ENCODE results near the gene STAU1.
"Not testable (repeated sequence)": the region's sequence is repeated elsewhere in the genome, so short reads cannot be mapped to it uniquely, and the experiment has no call there.

The STAU1 gene

GRCh38 chr20:49169547-49169946 lies 18.6 kb downstream of the STAU1 start:
- Histone ChIP-seq H3K27me3 (ENCODE audit: control insufficient read depth in 3 of 3, insufficient read depth in 3 of 3, low read depth in 1 of 3, low read length in 3 of 3) (no peaks in the 10 kb centered on the region), H3K23ac (ENCODE audit: low read depth, low read length, poor library complexity) (no peak overlapping the region), H3K9me3 (replicated peaks in 1 of 2; ENCODE audit: control insufficient read depth in 2 of 2, insufficient read depth in 1 of 2, low read depth in 1 of 2, low read length in 2 of 2) (no peaks in the 10 kb centered on the region), H2BK15ac (ENCODE audit: low read length) (no peak overlapping the region), H3K27ac (replicated peaks; ENCODE audit: low read length) (no peak overlapping the region), H3K9ac (ENCODE audit: low read depth, low read length, poor library complexity) (no peak overlapping the region), H3K36me3 (replicated peaks in 1 of 2; ENCODE audit: control insufficient read depth in 2 of 2, insufficient read depth in 2 of 2, low read length in 2 of 2) (peaks cover 5 to 54% of the 10 kb centered on the region in 2 donors), H2BK120ac (ENCODE audit: low read depth, low read length) (no peak overlapping the region), H3K4ac (ENCODE audit: low read length) (no peak overlapping the region), H3K18ac (ENCODE audit: low read length) (no peak overlapping the region), H2BK5ac (ENCODE audit: low read length) (no peak overlapping the region), H3K4me1 (ENCODE audit: control insufficient read depth in 2 of 2, insufficient read depth in 1 of 2, low read depth in 1 of 2, low read length in 2 of 2) (peaks cover 0 to 5% of the 10 kb centered on the region in 2 donors), H3K14ac (ENCODE audit: low read length) (no peak overlapping the region), H2BK12ac (ENCODE audit: low read length) (no peak overlapping the region), H3K79me1 (ENCODE audit: low read depth, low read length) (peaks cover 4% of the 10 kb centered on the region), H4K91ac (ENCODE audit: low read depth, low read length, poor library complexity) (no peak overlapping the region), H3K4me3 (ENCODE audit: low read length in 2 of 2) (no peak overlapping the region), H3K4me2 (ENCODE audit: insufficient read depth, low read length, poor library complexity, severe bottlenecking) (no peak overlapping the region), H4K8ac (ENCODE audit: low read depth, low read length) (no peak overlapping the region), H2AFZ (ENCODE audit: low read length) (no peak overlapping the region), H2AK5ac (ENCODE audit: low read depth, low read length) (no peak overlapping the region)
- no peak for DNase-seq (ENCODE audit: low spot score)
- WGBS, 2 donors (ENCODE audit: extremely low coverage in 2 of 2, insufficient read length in 2 of 2, insufficient replicate concordance in 1 of 2) = no CpG with 5 or more reads among the region's 2 CpGs

GRCh38 chr20:49168864-49169263 lies 19.3 kb downstream of the STAU1 start:
- H4K91ac ChIP-seq (ENCODE audit: low read depth, low read length, poor library complexity); H3K9me3 ChIP-seq (replicated peaks in 1 of 2; ENCODE audit: control insufficient read depth in 2 of 2, insufficient read depth in 1 of 2, low read depth in 1 of 2, low read length in 2 of 2); H4K8ac ChIP-seq (ENCODE audit: low read depth, low read length); H3K27me3 ChIP-seq (ENCODE audit: control insufficient read depth in 3 of 3, insufficient read depth in 3 of 3, low read depth in 1 of 3, low read length in 3 of 3); H2AFZ ChIP-seq (ENCODE audit: low read length); H3K4ac ChIP-seq (ENCODE audit: low read length); H3K9ac ChIP-seq (ENCODE audit: low read depth, low read length, poor library complexity); H2BK12ac ChIP-seq (ENCODE audit: low read length); DNase-seq (ENCODE audit: low spot score); H3K23ac ChIP-seq (ENCODE audit: low read depth, low read length, poor library complexity); H3K4me2 ChIP-seq (ENCODE audit: insufficient read depth, low read length, poor library complexity, severe bottlenecking); H2AK5ac ChIP-seq (ENCODE audit: low read depth, low read length); H3K18ac ChIP-seq (ENCODE audit: low read length); H2BK15ac ChIP-seq (ENCODE audit: low read length); H3K4me1 ChIP-seq (ENCODE audit: control insufficient read depth in 2 of 2, insufficient read depth in 1 of 2, low read depth in 1 of 2, low read length in 2 of 2); H3K4me3 ChIP-seq (ENCODE audit: low read length in 2 of 2); H3K79me1 ChIP-seq (ENCODE audit: low read depth, low read length); H2BK120ac ChIP-seq (ENCODE audit: low read depth, low read length); H3K14ac ChIP-seq (ENCODE audit: low read length); H3K27ac ChIP-seq (replicated peaks; ENCODE audit: low read length); H2BK5ac ChIP-seq (ENCODE audit: low read length): not testable (repeated sequence)
- WGBS, 2 donors (ENCODE audit: extremely low coverage in 2 of 2, insufficient read length in 2 of 2, insufficient replicate concordance in 1 of 2) = no CpG with 5 or more reads among the region's 10 CpGs
- peaks cover 7 to 56% of the 10 kb centered on the region in 2 donors for H3K36me3 ChIP-seq (replicated peaks in 1 of 2; ENCODE audit: control insufficient read depth in 2 of 2, insufficient read depth in 2 of 2, low read length in 2 of 2)

GRCh38 chr20:49167811-49168507 lies 20.2 kb downstream of the STAU1 start:
- no peak overlapping the region for H4K8ac ChIP-seq (ENCODE audit: low read depth, low read length)
- no peak overlapping the region for H2BK12ac ChIP-seq (ENCODE audit: low read length)
- H4K91ac ChIP-seq (ENCODE audit: low read depth, low read length, poor library complexity) = no peak overlapping the region
- no peak overlapping the region for H2BK15ac ChIP-seq (ENCODE audit: low read length)
- H3K27ac ChIP-seq (replicated peaks; ENCODE audit: low read length) = no peak overlapping the region
- H3K4ac ChIP-seq (ENCODE audit: low read length) = no peak overlapping the region
- H2AK5ac ChIP-seq (ENCODE audit: low read depth, low read length) = no peak overlapping the region
- H3K27me3 ChIP-seq (ENCODE audit: control insufficient read depth in 3 of 3, insufficient read depth in 3 of 3, low read depth in 1 of 3, low read length in 3 of 3) = no peaks in the 10 kb centered on the region
- no peak overlapping the region for H3K4me3 ChIP-seq (ENCODE audit: low read length in 2 of 2)
- H3K79me1 ChIP-seq (ENCODE audit: low read depth, low read length) = peaks cover 4% of the 10 kb centered on the region
- no peak overlapping the region for H2BK120ac ChIP-seq (ENCODE audit: low read depth, low read length)
- no peaks in the 10 kb centered on the region for H3K9me3 ChIP-seq (replicated peaks in 1 of 2; ENCODE audit: control insufficient read depth in 2 of 2, insufficient read depth in 1 of 2, low read depth in 1 of 2, low read length in 2 of 2)
- H3K18ac ChIP-seq (ENCODE audit: low read length) = no peak overlapping the region
- H3K4me1 ChIP-seq (ENCODE audit: control insufficient read depth in 2 of 2, insufficient read depth in 1 of 2, low read depth in 1 of 2, low read length in 2 of 2) = peaks cover 0 to 5% of the 10 kb centered on the region in 2 donors
- H3K9ac ChIP-seq (ENCODE audit: low read depth, low read length, poor library complexity) = no peak overlapping the region
- WGBS, 2 donors (ENCODE audit: extremely low coverage in 2 of 2, insufficient read length in 2 of 2, insufficient replicate concordance in 1 of 2) = no CpG with 5 or more reads among the region's 5 CpGs
- H3K23ac ChIP-seq (ENCODE audit: low read depth, low read length, poor library complexity) = no peak overlapping the region
- H2AFZ ChIP-seq (ENCODE audit: low read length) = no peak overlapping the region
- H3K4me2 ChIP-seq (ENCODE audit: insufficient read depth, low read length, poor library complexity, severe bottlenecking) = no peak overlapping the region
- peaks cover 7 to 55% of the 10 kb centered on the region in 2 donors for H3K36me3 ChIP-seq (replicated peaks in 1 of 2; ENCODE audit: control insufficient read depth in 2 of 2, insufficient read depth in 2 of 2, low read length in 2 of 2)
- no peak for DNase-seq (ENCODE audit: low spot score)
- no peak overlapping the region for H2BK5ac ChIP-seq (ENCODE audit: low read length)
- no peak overlapping the region for H3K14ac ChIP-seq (ENCODE audit: low read length)

GRCh38 chr20:49166534-49167449 lies 21.3 kb downstream of the STAU1 start:
- Histone ChIP-seq H3K18ac (ENCODE audit: low read length) (no peak overlapping the region), H3K79me1 (ENCODE audit: low read depth, low read length) (peaks cover 2% of the 10 kb centered on the region), H2BK15ac (ENCODE audit: low read length) (no peak overlapping the region), H3K4me2 (ENCODE audit: insufficient read depth, low read length, poor library complexity, severe bottlenecking) (no peak overlapping the region), H3K4ac (ENCODE audit: low read length) (no peak overlapping the region), H3K4me3 (ENCODE audit: low read length in 2 of 2) (no peak overlapping the region), H2BK5ac (ENCODE audit: low read length) (no peak overlapping the region), H2BK12ac (ENCODE audit: low read length) (no peak overlapping the region), H3K9ac (ENCODE audit: low read depth, low read length, poor library complexity) (no peak overlapping the region), H2BK120ac (ENCODE audit: low read depth, low read length) (no peak overlapping the region), H3K27me3 (ENCODE audit: control insufficient read depth in 3 of 3, insufficient read depth in 3 of 3, low read depth in 1 of 3, low read length in 3 of 3) (no peaks in the 10 kb centered on the region), H4K8ac (ENCODE audit: low read depth, low read length) (no peak overlapping the region), H3K36me3 (replicated peaks in 1 of 2; ENCODE audit: control insufficient read depth in 2 of 2, insufficient read depth in 2 of 2, low read length in 2 of 2) (peaks cover 5 to 50% of the 10 kb centered on the region in 2 donors), H3K14ac (ENCODE audit: low read length) (no peak overlapping the region), H3K23ac (ENCODE audit: low read depth, low read length, poor library complexity) (no peak overlapping the region), H4K91ac (ENCODE audit: low read depth, low read length, poor library complexity) (no peak overlapping the region), H2AFZ (ENCODE audit: low read length) (no peak overlapping the region), H3K27ac (replicated peaks; ENCODE audit: low read length) (no peak overlapping the region), H2AK5ac (ENCODE audit: low read depth, low read length) (no peak overlapping the region), H3K9me3 (replicated peaks in 1 of 2; ENCODE audit: control insufficient read depth in 2 of 2, insufficient read depth in 1 of 2, low read depth in 1 of 2, low read length in 2 of 2) (no peaks in the 10 kb centered on the region), H3K4me1 (ENCODE audit: control insufficient read depth in 2 of 2, insufficient read depth in 1 of 2, low read depth in 1 of 2, low read length in 2 of 2) (peaks cover 0 to 5% of the 10 kb centered on the region in 2 donors)
- no peak for DNase-seq (ENCODE audit: low spot score)
- WGBS, 2 donors (ENCODE audit: extremely low coverage in 2 of 2, insufficient read length in 2 of 2, insufficient replicate concordance in 1 of 2) = no CpG with 5 or more reads among the region's 1 CpG
